Measurements from ENCODE around the gene SPRY1. TPM values are rescaled to one million over a fixed set of nuclear protein-coding genes. Genes with fewer than 3 reads are reported as not detected.

The SPRY1 gene
- total RNA-seq, 1 experiment from 2014 or later, result 76.3 TPM

DNA sequence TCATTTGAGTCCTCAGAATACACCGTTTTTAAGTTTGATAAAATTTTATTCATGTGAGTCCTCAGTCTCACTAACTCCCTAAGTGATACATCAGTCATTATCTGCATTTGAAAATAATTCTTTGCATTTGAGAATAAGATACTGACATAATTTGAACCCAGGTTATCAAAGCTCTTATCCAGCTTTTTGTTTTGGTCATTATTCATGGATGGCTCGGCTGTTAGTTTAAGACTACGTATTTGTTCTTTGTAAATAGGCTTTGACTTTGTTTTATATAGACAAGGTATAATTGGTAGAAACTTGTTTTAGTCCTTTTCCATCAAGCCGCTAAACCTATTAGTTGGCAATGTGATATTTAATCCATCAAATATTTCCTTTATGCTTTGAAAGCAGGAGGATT lies 7.9 kb downstream of the SPRY1 start:
- Mint-ChIP-seq H3K9me3 (no peaks in the 10 kb centered on the region; a peak in 1 of 5 replicates), H3K4me3 (no peak overlapping the region), H3K27ac (no peak overlapping the region), H3K27me3 (ENCODE audit: low read depth) (no peaks in the 10 kb centered on the region), H3K36me3 (ENCODE audit: insufficient read depth in 1 of 3, low read depth in 3 of 3) (peaks cover 27 to 46% (median 35%) of the 10 kb centered on the region in 3 experiments), H3K4me1 (peaks cover 51 to 58% of the 10 kb centered on the region in 2 experiments)
- no peak overlapping the region for H2AFZ ChIP-seq (ENCODE audit: low read length)
- H2BK12ac ChIP-seq (ENCODE audit: insufficient read length, low read depth, low read length), result no peak overlapping the region
- peaks cover 3% of the 10 kb centered on the region for H3K79me1 ChIP-seq (ENCODE audit: insufficient read depth, low read depth, low read length, poor library complexity, severe bottlenecking)
- TF ChIP-seq, protein P1, sequence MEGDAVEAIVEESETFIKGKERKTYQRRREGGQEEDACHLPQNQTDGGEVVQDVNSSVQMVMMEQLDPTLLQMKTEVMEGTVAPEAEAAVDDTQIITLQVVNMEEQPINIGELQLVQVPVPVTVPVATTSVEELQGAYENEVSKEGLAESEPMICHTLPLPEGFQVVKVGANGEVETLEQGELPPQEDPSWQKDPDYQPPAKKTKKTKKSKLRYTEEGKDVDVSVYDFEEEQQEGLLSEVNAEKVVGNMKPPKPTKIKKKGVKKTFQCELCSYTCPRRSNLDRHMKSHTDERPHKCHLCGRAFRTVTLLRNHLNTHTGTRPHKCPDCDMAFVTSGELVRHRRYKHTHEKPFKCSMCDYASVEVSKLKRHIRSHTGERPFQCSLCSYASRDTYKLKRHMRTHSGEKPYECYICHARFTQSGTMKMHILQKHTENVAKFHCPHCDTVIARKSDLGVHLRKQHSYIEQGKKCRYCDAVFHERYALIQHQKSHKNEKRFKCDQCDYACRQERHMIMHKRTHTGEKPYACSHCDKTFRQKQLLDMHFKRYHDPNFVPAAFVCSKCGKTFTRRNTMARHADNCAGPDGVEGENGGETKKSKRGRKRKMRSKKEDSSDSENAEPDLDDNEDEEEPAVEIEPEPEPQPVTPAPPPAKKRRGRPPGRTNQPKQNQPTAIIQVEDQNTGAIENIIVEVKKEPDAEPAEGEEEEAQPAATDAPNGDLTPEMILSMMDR (conservative IDR thresholded peaks at IDR 0.05), result no peak
- no peak overlapping the region for H3K9ac ChIP-seq (ENCODE audit: extremely low read depth, insufficient read length, low read length)
- no peak overlapping the region for H3K23ac ChIP-seq (ENCODE audit: insufficient read length, low read depth, low read length)
- no peak overlapping the region for H3K27ac ChIP-seq (ENCODE audit: insufficient read length, low read depth, low read length)
- no peak for DNase-seq
- no peak overlapping the region for H2BK20ac ChIP-seq (ENCODE audit: low read depth, low read length, poor library complexity, severe bottlenecking)
- H3K18ac ChIP-seq (ENCODE audit: insufficient read length, low read depth, low read length), result no peak overlapping the region
- no peaks in the 10 kb centered on the region for H3K27me3 ChIP-seq (ENCODE audit: insufficient read depth, low read length)
- no peaks in the 10 kb centered on the region for H4K20me1 ChIP-seq (ENCODE audit: control insufficient read depth, insufficient read depth, insufficient read length)
- H4K8ac ChIP-seq (replicated peaks; ENCODE audit: insufficient read length, low read depth, low read length), result no peak overlapping the region
- peaks cover 32% of the 10 kb centered on the region; the same call in 1 of the 2 replicates for H3K79me2 ChIP-seq (ENCODE audit: insufficient read depth, low read length)
- no peaks in the 10 kb centered on the region for H3K9me3 ChIP-seq (ENCODE audit: control insufficient read depth, low read depth, low read length)
- no CpG with 5 or more reads among the region's 4 CpGs for WGBS (ENCODE audit: extremely low coverage, insufficient read length, low lambda C conversion rate)
- H2BK15ac ChIP-seq (ENCODE audit: low read depth, low read length), result no peak overlapping the region
- no peak overlapping the region for H3K14ac ChIP-seq (ENCODE audit: insufficient read depth, low read length)
- no peak overlapping the region for H4K91ac ChIP-seq (ENCODE audit: insufficient read length, low read depth, low read length)
- H3K4ac ChIP-seq (ENCODE audit: low read depth, low read length), result no peak overlapping the region
- H3K23me2 ChIP-seq (ENCODE audit: insufficient read length, low read depth, low read length, poor library complexity, severe bottlenecking), result peaks cover 7% of the 10 kb centered on the region
- H3K4me1 ChIP-seq (ENCODE audit: insufficient read depth, low read length), result no peaks in the 10 kb centered on the region
- no peak overlapping the region for H2BK120ac ChIP-seq (ENCODE audit: low read depth, low read length, poor library complexity, severe bottlenecking)
- H2BK5ac ChIP-seq (ENCODE audit: insufficient read length, low read length), result no peak overlapping the region
- no peak overlapping the region for H3T11ph ChIP-seq (ENCODE audit: low read length)
- no peak overlapping the region for H3K4me2 ChIP-seq (ENCODE audit: insufficient read depth, insufficient read length, low read length)
- H2AK5ac ChIP-seq (ENCODE audit: insufficient read length, low read length), result no peak overlapping the region
- H4K5ac ChIP-seq (ENCODE audit: insufficient read length, low read depth, low read length), result no peak overlapping the region
- no peak overlapping the region for H3K56ac ChIP-seq (ENCODE audit: insufficient read length, low read depth, low read length)

Data from H9 (cell line).